ENCODE data around the gene NOL11. TPM values are rescaled to one million over a fixed set of nuclear protein-coding genes. Genes with fewer than 3 reads are reported as not detected.
"Not testable (repeated sequence)": the region's sequence is repeated elsewhere in the genome, so short reads cannot be mapped to it uniquely, and the experiment has no call there.

The NOL11 gene
- total RNA-seq, 1 experiment from 2014 or later = 38.2 TPM

- no peaks in the 10 kb centered on the region for H3K9me3 ChIP-seq (ENCODE audit: insufficient read depth, low read depth)
- TF ChIP-seq CTCF (conservative IDR thresholded peaks at IDR 0.05) = no peak
- TF ChIP-seq EZH2 (IDR thresholded peaks at IDR 0.05; ENCODE audit: low read depth) = no peak
- H3F3A ChIP-seq (ENCODE audit: insufficient read depth, low read depth) = no peaks in the 10 kb centered on the region
- H3K4me2 ChIP-seq = no peak overlapping the region
- no peak overlapping the region for H3K27ac ChIP-seq
- H2AFZ ChIP-seq = no peak overlapping the region
- H3K79me2 ChIP-seq (ENCODE audit: low read depth) = no peaks in the 10 kb centered on the region
- H3K9me2 ChIP-seq (ENCODE audit: insufficient read depth) = no peaks in the 10 kb centered on the region
- intact Hi-C loops (cut with micrococcal nuclease; ENCODE audit: unreplicated experiment) = no loop called here
- no peaks in the 10 kb centered on the region for H3K36me3 ChIP-seq (ENCODE audit: low read depth)
- H3K4me1 ChIP-seq (replicated peaks; ENCODE audit: insufficient read depth) = no peaks in the 10 kb centered on the region
- ChIA-PET CTCF (interaction anchor here (0.7 kb wide), 1 partner anchor 578 kb away, joined by 16 read pairs; no protein-coding TSS in a partner anchor), POLR2A (ENCODE audit: unreplicated experiment) (no interaction called here)
- H3K4me3 ChIP-seq = no peak overlapping the region
- no peaks in the 10 kb centered on the region for H3K27me3 ChIP-seq (ENCODE audit: insufficient read depth, low read depth)
- H4K20me1 ChIP-seq (ENCODE audit: insufficient read depth) = no peaks in the 10 kb centered on the region
- BruUV-seq (replicated peaks) = no TSS peak
- DNase-seq = no peak
These were observed 17.6 kb upstream of the NOL11 start for GRCh38 chr17:67700037-67700724.

GRCh38 chr17:67700725-67701119 is 17.0 kb upstream of the NOL11 start:
- H3K27ac ChIP-seq = no peak overlapping the region
- H3F3A ChIP-seq (ENCODE audit: insufficient read depth, low read depth) = no peaks in the 10 kb centered on the region
- H2AFZ ChIP-seq = no peak overlapping the region
- H3K9me3 ChIP-seq (ENCODE audit: insufficient read depth, low read depth) = no peaks in the 10 kb centered on the region
- intact Hi-C loops (cut with micrococcal nuclease; ENCODE audit: unreplicated experiment) = no loop called here
- DNase-seq = no peak
- H3K27me3 ChIP-seq (ENCODE audit: insufficient read depth, low read depth) = no peaks in the 10 kb centered on the region
- H3K4me1 ChIP-seq (replicated peaks; ENCODE audit: insufficient read depth) = no peaks in the 10 kb centered on the region
- H3K4me3 ChIP-seq = no peak overlapping the region
- H3K36me3 ChIP-seq (ENCODE audit: low read depth) = no peaks in the 10 kb centered on the region
- no peaks in the 10 kb centered on the region for H3K79me2 ChIP-seq (ENCODE audit: low read depth)
- H3K9me2 ChIP-seq (ENCODE audit: insufficient read depth) = no peaks in the 10 kb centered on the region
- no peak overlapping the region for H3K4me2 ChIP-seq
- ChIA-PET POLR2A (ENCODE audit: unreplicated experiment) (no interaction called here), CTCF (no interaction called here)
- TF ChIP-seq EZH2 (IDR thresholded peaks at IDR 0.05; ENCODE audit: low read depth) = no peak
- TF ChIP-seq CTCF (conservative IDR thresholded peaks at IDR 0.05) = no peak
- H4K20me1 ChIP-seq (ENCODE audit: insufficient read depth) = no peaks in the 10 kb centered on the region
- no TSS peak for BruUV-seq (replicated peaks)

GRCh38 chr17:67702861-67703260 is 14.9 kb upstream of the NOL11 start:
- H3K27me3 ChIP-seq (ENCODE audit: insufficient read depth, low read depth); H3K9me3 ChIP-seq (ENCODE audit: insufficient read depth, low read depth); BruUV-seq (replicated peaks); CTCF ChIA-PET; DNase-seq; H4K20me1 ChIP-seq (ENCODE audit: insufficient read depth); H3K36me3 ChIP-seq (ENCODE audit: low read depth); H3K4me1 ChIP-seq (replicated peaks; ENCODE audit: insufficient read depth); H3K4me2 ChIP-seq; H3K79me2 ChIP-seq (ENCODE audit: low read depth); H3K9me2 ChIP-seq (ENCODE audit: insufficient read depth); H3F3A ChIP-seq (ENCODE audit: insufficient read depth, low read depth); H2AFZ ChIP-seq; POLR2A ChIA-PET (ENCODE audit: unreplicated experiment); H3K27ac ChIP-seq; intact Hi-C loops (cut with micrococcal nuclease; ENCODE audit: unreplicated experiment); H3K4me3 ChIP-seq: not testable (repeated sequence)

- DNase-seq = no peak
- intact Hi-C loops (cut with micrococcal nuclease; ENCODE audit: unreplicated experiment) = no loop called here
- Histone ChIP-seq H3K4me1 (replicated peaks; ENCODE audit: insufficient read depth) (no peaks in the 10 kb centered on the region), H3F3A (ENCODE audit: insufficient read depth, low read depth) (no peaks in the 10 kb centered on the region), H3K36me3 (ENCODE audit: low read depth) (no peaks in the 10 kb centered on the region), H3K4me3 (no peak overlapping the region), H3K27me3 (ENCODE audit: insufficient read depth, low read depth) (no peaks in the 10 kb centered on the region), H3K9me3 (ENCODE audit: insufficient read depth, low read depth) (no peaks in the 10 kb centered on the region), H2AFZ (no peak overlapping the region), H3K9me2 (ENCODE audit: insufficient read depth) (no peaks in the 10 kb centered on the region), H4K20me1 (ENCODE audit: insufficient read depth) (no peaks in the 10 kb centered on the region), H3K4me2 (no peak overlapping the region), H3K79me2 (ENCODE audit: low read depth) (no peaks in the 10 kb centered on the region), H3K27ac (no peak overlapping the region)
- ChIA-PET CTCF (no interaction called here), POLR2A (ENCODE audit: unreplicated experiment) (no interaction called here)
- TF ChIP-seq CTCF (conservative IDR thresholded peaks at IDR 0.05) = no peak
- TF ChIP-seq EZH2 (IDR thresholded peaks at IDR 0.05; ENCODE audit: low read depth) = no peak
- BruUV-seq (replicated peaks) = no TSS peak
These were observed 10.3 kb upstream of the NOL11 start for GRCh38 chr17:67707442-67707841.

All from PC-9 (cell line).